GM12872 (cell line): ENCODE data around the gene DAP3.

Experiments
- CTCF ChIP-seq: IDR thresholded peaks from 3 replicates; pipeline ENCODE4 v1.5.1; 2011; ENCODE audit warnings: low read depth, mild to moderate bottlenecking, low read length, moderate library complexity; ENCODE audit not compliant: insufficient read depth

The DAP3 gene

GRCh38 chr1:155776414-155776813 lies 87.5 kb downstream of the DAP3 start:
- TF ChIP-seq CTCF, result no peak

- no peak for TF ChIP-seq CTCF
These were observed 88.7 kb downstream of the DAP3 start for GRCh38 chr1:155777582-155777981.
